ENCODE results near the gene NTF4. TPM values are rescaled to one million over a fixed set of nuclear protein-coding genes. Genes with fewer than 3 reads are reported as not detected.

NTF4 gene
- total RNA-seq, 1 donor from 2014 or later = 7.3 TPM

GRCh38 chr19:49085868-49086232 is 21.2 kb upstream of the NTF4 start:
- Histone ChIP-seq H3K79me2 (ENCODE audit: insufficient read depth, low read length) (peaks cover 53% of the 10 kb centered on the region), H3K27me3 (ENCODE audit: insufficient read depth, low read length) (no peaks in the 10 kb centered on the region), H3K4me1 (ENCODE audit: insufficient read depth, low read length) (peaks cover 19% of the 10 kb centered on the region), H4K20me1 (ENCODE audit: insufficient read depth, low read length) (peaks cover 49% of the 10 kb centered on the region), H3K36me3 (ENCODE audit: insufficient read depth, low read length) (peaks cover 20% of the 10 kb centered on the region), H3K9ac (ENCODE audit: low read length) (peak overlapping the region; percentile 94), H3K4me3 (ENCODE audit: insufficient read depth, low read depth, low read length) (peak overlapping the region; percentile 81), H2AFZ (ENCODE audit: low read depth, low read length) (peak overlapping the region; percentile 83), H3K4me2 (ENCODE audit: low read length) (peak overlapping the region; percentile 95), H3K27ac (ENCODE audit: low read depth, low read length) (peak overlapping the region; percentile 91), H3K9me3 (ENCODE audit: insufficient read depth, low read depth, low read length) (peaks cover 3% of the 10 kb centered on the region)
- no peak for TF ChIP-seq EZH2 (IDR thresholded peaks at IDR 0.05; ENCODE audit: insufficient read depth, low read length)
- TF ChIP-seq, protein P1, sequence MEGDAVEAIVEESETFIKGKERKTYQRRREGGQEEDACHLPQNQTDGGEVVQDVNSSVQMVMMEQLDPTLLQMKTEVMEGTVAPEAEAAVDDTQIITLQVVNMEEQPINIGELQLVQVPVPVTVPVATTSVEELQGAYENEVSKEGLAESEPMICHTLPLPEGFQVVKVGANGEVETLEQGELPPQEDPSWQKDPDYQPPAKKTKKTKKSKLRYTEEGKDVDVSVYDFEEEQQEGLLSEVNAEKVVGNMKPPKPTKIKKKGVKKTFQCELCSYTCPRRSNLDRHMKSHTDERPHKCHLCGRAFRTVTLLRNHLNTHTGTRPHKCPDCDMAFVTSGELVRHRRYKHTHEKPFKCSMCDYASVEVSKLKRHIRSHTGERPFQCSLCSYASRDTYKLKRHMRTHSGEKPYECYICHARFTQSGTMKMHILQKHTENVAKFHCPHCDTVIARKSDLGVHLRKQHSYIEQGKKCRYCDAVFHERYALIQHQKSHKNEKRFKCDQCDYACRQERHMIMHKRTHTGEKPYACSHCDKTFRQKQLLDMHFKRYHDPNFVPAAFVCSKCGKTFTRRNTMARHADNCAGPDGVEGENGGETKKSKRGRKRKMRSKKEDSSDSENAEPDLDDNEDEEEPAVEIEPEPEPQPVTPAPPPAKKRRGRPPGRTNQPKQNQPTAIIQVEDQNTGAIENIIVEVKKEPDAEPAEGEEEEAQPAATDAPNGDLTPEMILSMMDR (IDR thresholded peaks at IDR 0.05; ENCODE audit: insufficient read depth, low read depth, low read length) = no peak
- no peaks in the 10 kb centered on the region for H3K27me3 Mint-ChIP-seq (ENCODE audit: low read depth, unreplicated experiment)
- no peak for FAIRE-seq
- no peak for DNase-seq (ENCODE audit: low read depth)
- H3K4me3 Mint-ChIP-seq (ENCODE audit: unreplicated experiment) = peak overlapping the region; percentile 99
- peaks cover 4% of the 10 kb centered on the region for H3K4me1 Mint-ChIP-seq (ENCODE audit: low read depth, unreplicated experiment)
- peaks cover 17% of the 10 kb centered on the region for H3K36me3 Mint-ChIP-seq (ENCODE audit: low read depth, unreplicated experiment)
- no peaks in the 10 kb centered on the region for H3K9me3 Mint-ChIP-seq (ENCODE audit: unreplicated experiment)
- H3K27ac Mint-ChIP-seq (ENCODE audit: unreplicated experiment) = peak overlapping the region; percentile 95

DNA sequence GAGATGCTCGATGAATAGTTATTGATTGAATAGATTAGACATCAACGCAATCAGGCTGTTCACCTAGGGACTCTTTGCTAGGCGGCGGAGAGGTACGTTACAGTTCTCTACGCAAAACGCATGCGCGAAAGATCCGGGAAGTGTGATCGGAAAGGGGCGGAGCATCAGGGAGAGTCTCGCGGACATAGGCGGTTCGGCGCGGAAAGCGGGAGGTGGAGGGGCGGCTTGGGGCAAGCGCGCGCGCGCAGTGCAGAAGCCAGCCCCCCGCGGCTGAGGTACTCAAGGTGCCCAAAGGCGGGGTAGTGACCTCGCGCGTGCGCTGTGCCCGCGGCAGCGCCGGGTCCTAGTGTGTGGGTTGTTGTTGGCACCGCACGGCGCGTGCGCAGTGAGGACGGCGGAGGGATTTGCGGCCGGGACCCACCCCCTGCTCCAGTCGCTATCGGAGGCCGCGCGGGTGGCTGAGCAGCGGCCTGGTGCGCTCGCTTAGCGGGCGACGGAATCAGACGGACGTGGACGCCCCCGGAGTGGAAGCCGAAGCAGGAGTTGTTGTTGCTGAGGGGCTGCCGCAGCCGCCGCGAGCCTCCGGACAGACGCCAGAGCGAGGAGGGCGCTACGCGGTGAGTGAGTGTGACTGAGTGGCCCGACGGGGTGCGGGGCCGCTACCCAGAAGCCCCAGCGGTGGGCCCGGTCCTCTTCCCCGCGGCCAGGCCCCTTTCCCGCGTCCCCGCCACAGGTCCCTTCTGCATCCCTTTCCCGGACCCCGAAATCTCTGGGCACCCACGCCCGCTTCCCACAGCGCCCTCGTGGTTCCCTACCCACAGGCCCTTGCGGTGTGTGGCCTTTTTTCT is 20.6 kb upstream of the NTF4 start, which contains the start of gene SNRNP70:
TSS of gene SNRNP70 (plus strand) at position 432 of the 848 bp plus-strand sequence. CDS start 964 bp downstream, outside the sequence.
- Histone ChIP-seq H3K4me2 (ENCODE audit: low read length) (peak within 1 kb of the TSS; percentile 95), H3K36me3 (ENCODE audit: insufficient read depth, low read length) (peaks cover 14% of the 10 kb centered on the region), H3K9me3 (ENCODE audit: insufficient read depth, low read depth, low read length) (peaks cover 3% of the 10 kb centered on the region), H3K27ac (ENCODE audit: low read depth, low read length) (peak within 1 kb of the TSS; percentile 91), H3K4me3 (ENCODE audit: insufficient read depth, low read depth, low read length) (peak within 1 kb of the TSS; percentile 81), H3K4me1 (ENCODE audit: insufficient read depth, low read length) (peaks cover 19% of the 10 kb centered on the region), H4K20me1 (ENCODE audit: insufficient read depth, low read length) (peaks cover 43% of the 10 kb centered on the region), H3K79me2 (ENCODE audit: insufficient read depth, low read length) (peaks cover 47% of the 10 kb centered on the region), H3K9ac (ENCODE audit: low read length) (peak within 1 kb of the TSS; percentile 94), H3K27me3 (ENCODE audit: insufficient read depth, low read length) (no peaks in the 10 kb centered on the region), H2AFZ (ENCODE audit: low read depth, low read length) (peak within 1 kb of the TSS; percentile 90)
- H3K4me3 Mint-ChIP-seq (ENCODE audit: unreplicated experiment) = peak within 1 kb of the TSS; percentile 99
- peaks cover 14% of the 10 kb centered on the region for H3K36me3 Mint-ChIP-seq (ENCODE audit: low read depth, unreplicated experiment)
- H3K9me3 Mint-ChIP-seq (ENCODE audit: unreplicated experiment) = no peaks in the 10 kb centered on the region
- FAIRE-seq = peak; percentile 13
- no peak for TF ChIP-seq EZH2 (IDR thresholded peaks at IDR 0.05; ENCODE audit: insufficient read depth, low read length)
- peaks cover 3% of the 10 kb centered on the region for H3K27me3 Mint-ChIP-seq (ENCODE audit: low read depth, unreplicated experiment)
- H3K4me1 Mint-ChIP-seq (ENCODE audit: low read depth, unreplicated experiment) = peaks cover 4% of the 10 kb centered on the region
- peak; percentile 97 for DNase-seq (ENCODE audit: low read depth)
- H3K27ac Mint-ChIP-seq (ENCODE audit: unreplicated experiment) = peak within 1 kb of the TSS; percentile 95

DNA sequence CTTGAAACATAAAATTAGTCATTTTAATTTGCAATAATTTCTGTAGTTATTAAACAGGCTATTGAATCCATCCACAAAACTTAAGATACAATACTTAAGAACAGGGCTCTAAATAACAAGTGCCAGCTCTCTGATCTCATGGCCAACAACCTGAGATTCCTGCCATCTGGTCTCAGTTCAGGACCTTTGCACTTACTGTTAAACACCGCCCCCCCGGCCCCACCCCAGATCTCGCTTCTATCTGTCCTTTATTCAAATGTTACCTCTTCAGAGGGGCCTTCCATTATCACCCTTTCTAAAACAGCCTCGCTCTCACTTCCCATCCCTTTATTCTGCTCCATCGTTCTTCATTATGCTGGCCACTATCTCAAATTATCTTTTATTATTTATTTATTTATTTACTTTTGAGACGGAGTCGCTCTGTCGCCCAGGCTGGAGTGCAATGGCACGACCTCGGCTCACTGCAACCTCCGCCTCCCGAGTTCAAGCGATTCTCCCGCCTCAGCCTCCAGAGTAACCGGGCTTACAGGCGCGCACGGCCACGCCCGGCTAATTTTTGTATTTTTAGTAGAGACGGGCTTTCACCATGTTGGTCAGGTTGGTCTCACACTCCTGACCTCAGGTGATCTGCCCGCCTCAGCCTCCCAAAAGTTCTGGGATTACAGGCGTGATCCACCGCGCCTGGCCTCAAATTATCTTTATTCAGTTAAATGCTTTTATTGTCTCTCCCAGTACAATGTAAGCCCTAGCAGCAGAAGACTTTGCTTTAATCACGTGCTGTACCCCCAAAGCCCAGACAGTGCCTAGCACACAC is 19.8 kb upstream of the NTF4 start:
- Histone ChIP-seq H3K9ac (ENCODE audit: low read length) (peak overlapping the region; percentile 94), H3K4me1 (ENCODE audit: insufficient read depth, low read length) (peaks cover 19% of the 10 kb centered on the region), H3K27me3 (ENCODE audit: insufficient read depth, low read length) (no peaks in the 10 kb centered on the region), H4K20me1 (ENCODE audit: insufficient read depth, low read length) (peaks cover 35% of the 10 kb centered on the region), H3K36me3 (ENCODE audit: insufficient read depth, low read length) (peaks cover 12% of the 10 kb centered on the region), H3K9me3 (ENCODE audit: insufficient read depth, low read depth, low read length) (peaks cover 3% of the 10 kb centered on the region), H3K4me3 (ENCODE audit: insufficient read depth, low read depth, low read length) (peak overlapping the region; percentile 81), H3K79me2 (ENCODE audit: insufficient read depth, low read length) (peaks cover 40% of the 10 kb centered on the region), H3K4me2 (ENCODE audit: low read length) (peak overlapping the region; percentile 95), H3K27ac (ENCODE audit: low read depth, low read length) (peak overlapping the region; percentile 91), H2AFZ (ENCODE audit: low read depth, low read length) (peak overlapping the region; percentile 90)
- peak overlapping the region; percentile 99 for H3K4me3 Mint-ChIP-seq (ENCODE audit: unreplicated experiment)
- TF ChIP-seq EZH2 (IDR thresholded peaks at IDR 0.05; ENCODE audit: insufficient read depth, low read length) = no peak
- TF ChIP-seq, protein P1 (IDR thresholded peaks at IDR 0.05; ENCODE audit: insufficient read depth, low read depth, low read length) = no peak
- peak overlapping the region; percentile 22 for H3K27ac Mint-ChIP-seq (ENCODE audit: unreplicated experiment)
- peaks cover 4% of the 10 kb centered on the region for H3K4me1 Mint-ChIP-seq (ENCODE audit: low read depth, unreplicated experiment)
- FAIRE-seq = no peak
- peaks cover 5% of the 10 kb centered on the region for H3K27me3 Mint-ChIP-seq (ENCODE audit: low read depth, unreplicated experiment)
- DNase-seq (ENCODE audit: low read depth) = no peak
- no peaks in the 10 kb centered on the region for H3K9me3 Mint-ChIP-seq (ENCODE audit: unreplicated experiment)
- peaks cover 12% of the 10 kb centered on the region for H3K36me3 Mint-ChIP-seq (ENCODE audit: low read depth, unreplicated experiment)

Measured in astrocyte (in vitro differentiated cells and primary cell).